Measurements from ENCODE around the gene GGT5.
"Not testable (repeated sequence)": the region's sequence is repeated elsewhere in the genome, so short reads cannot be mapped to it uniquely, and the experiment has no call there.

The GGT5 gene, protein sequence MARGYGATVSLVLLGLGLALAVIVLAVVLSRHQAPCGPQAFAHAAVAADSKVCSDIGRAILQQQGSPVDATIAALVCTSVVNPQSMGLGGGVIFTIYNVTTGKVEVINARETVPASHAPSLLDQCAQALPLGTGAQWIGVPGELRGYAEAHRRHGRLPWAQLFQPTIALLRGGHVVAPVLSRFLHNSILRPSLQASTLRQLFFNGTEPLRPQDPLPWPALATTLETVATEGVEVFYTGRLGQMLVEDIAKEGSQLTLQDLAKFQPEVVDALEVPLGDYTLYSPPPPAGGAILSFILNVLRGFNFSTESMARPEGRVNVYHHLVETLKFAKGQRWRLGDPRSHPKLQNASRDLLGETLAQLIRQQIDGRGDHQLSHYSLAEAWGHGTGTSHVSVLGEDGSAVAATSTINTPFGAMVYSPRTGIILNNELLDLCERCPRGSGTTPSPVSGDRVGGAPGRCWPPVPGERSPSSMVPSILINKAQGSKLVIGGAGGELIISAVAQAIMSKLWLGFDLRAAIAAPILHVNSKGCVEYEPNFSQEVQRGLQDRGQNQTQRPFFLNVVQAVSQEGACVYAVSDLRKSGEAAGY

DNA sequence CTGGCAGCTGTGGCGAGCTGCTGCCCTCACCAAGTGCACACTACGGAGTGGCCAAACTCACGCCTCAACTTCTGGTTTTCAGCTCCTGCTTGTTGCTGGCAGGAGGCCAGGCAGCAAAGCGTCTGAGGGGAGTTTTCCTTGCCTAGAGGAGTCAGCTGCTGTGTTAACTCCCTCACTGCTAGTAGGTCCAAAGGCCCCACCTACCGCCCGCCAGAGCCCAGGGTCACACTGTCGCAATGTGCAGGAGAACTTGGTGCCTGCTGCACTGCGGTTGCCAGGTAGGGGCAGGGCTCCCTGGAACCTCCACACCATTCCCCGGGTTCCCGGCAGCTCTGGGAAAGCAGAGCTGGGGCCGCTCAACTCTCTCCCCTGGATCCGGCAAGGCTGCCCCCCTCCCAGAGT, at the start of gene GGT5:
GGT5 (minus strand) TSS at position 53 of the 402 bp plus-strand sequence. CDS start 357 bp downstream, outside the sequence.
- in situ Hi-C loops (cut with MboI; ENCODE audit: low sequenced_read_pairs) = not testable (repeated sequence)

DNA sequence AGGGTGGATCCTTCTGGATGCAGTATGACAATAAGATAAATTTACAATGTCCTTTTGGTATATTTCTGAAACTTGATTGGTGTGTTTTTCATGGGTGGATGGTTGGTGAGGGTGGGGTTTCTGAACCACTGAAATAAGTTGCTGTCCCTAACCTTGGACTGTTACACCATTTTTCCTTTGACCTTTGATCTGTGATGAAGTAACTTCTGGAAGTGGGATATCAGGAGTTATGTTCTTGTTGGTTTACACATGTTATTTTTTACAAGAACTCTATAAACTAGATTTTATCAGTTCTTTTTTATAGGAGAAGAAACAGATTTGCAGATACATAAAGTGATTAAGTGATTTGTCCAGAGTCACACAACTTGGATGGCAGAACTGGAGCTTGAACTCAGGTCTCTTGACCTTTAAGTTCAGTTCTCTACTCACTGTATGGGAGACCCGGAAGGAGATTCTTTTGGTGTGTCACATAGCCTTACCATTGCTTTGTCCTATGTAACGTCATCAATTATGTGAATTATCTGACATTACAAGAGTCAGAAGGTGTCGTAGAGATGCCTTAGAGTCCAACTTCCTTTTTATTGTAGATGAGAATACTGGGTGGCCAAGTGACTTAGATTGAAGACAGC, 47.4 kb upstream of the GGT5 start:
- in situ Hi-C loops (cut with MboI; ENCODE audit: low sequenced_read_pairs) = not testable (repeated sequence)

- in situ Hi-C loops (cut with MboI; ENCODE audit: low sequenced_read_pairs) = no loop called here
Measured at GRCh38 chr22:24291515-24292201, 46.8 kb upstream of the GGT5 start.

- in situ Hi-C loops (cut with MboI; ENCODE audit: low sequenced_read_pairs) = no loop called here
Measured at GRCh38 chr22:24290459-24290858, 45.6 kb upstream of the GGT5 start.

DNA sequence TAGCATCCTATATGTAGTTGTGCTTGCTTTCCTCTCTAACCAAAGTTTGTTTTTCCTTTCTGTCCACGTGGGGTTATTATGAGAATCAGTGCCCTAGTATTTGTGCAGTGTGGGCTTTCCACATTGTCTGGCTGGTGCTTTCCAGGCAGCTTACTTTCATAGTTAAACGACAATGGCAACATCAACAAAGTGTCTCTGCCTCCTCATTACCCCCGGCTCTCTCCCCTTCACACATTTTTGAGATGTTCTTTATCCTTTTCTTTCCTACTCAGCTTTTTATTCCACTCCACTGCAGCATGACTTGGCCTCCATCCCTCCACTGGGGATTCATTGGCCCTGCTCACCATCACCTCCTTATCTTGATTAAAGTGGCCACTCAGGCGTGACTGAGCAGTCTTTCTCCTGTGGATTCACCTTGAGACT, 44.9 kb upstream of the GGT5 start:
- in situ Hi-C loops (cut with MboI; ENCODE audit: low sequenced_read_pairs) = no loop called here

DNA sequence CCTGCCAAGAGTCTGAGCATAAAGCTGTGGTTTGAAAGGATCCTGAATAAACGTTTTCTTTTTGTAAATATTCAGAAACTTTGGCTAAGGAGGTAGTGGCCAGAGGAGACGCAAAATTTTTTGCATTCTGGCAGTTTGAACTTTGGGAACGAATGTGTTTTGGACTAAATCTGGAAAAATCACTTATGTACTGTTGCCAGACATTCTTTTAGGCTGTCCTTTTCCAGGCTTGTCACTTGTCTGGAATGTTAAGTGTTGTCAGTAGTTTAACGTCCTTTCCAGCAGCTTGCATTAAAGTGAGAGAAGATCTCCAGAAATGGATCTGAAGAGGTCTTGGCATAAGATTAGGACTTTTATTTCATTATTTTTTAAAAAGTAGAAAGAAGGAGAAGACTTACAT, 44.2 kb upstream of the GGT5 start:
- in situ Hi-C loops (cut with MboI; ENCODE audit: low sequenced_read_pairs) = no loop called here

DNA sequence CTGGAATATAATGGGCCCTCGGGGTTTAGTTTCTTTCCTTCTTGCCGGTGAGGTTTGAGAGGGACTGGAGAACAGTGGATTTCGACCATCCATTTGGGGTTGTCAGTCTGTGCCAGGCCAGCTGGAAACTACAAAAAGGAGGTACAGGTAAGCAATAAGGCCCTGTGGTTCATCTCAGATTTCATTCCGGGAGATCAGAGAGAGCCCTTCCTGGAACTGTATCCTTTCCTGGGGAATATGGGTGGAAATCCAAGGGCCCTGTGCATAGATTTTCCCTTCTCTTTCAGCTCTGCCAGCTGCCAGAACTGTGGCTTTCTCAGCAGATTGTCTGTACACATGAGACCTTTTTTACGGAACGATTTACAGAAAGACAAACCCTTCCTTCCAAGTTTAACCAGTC, 42.9 kb upstream of the GGT5 start:
- in situ Hi-C loops (cut with MboI; ENCODE audit: low sequenced_read_pairs) = not testable (repeated sequence)

DNA sequence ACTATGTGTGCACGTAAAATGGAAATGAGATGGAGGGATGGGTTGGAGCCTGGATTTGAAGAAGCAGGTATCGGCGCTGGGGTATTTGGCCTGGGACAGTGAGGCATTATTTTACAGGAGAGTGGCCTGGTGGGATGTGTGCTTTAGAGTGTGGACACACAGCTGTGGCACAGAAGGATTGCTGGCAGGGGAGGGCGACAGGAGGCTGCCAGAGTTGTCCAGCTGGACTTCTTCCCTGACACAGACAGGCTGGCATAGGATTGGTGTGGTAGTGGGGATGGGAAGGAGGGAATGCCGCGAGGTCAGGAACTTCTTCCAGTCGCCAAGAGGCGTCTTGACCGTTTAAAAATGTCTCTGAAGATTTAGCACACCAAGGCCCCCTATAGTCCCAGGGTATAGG, 42.3 kb upstream of the GGT5 start:
- in situ Hi-C loops (cut with MboI; ENCODE audit: low sequenced_read_pairs) = not testable (repeated sequence)

DNA sequence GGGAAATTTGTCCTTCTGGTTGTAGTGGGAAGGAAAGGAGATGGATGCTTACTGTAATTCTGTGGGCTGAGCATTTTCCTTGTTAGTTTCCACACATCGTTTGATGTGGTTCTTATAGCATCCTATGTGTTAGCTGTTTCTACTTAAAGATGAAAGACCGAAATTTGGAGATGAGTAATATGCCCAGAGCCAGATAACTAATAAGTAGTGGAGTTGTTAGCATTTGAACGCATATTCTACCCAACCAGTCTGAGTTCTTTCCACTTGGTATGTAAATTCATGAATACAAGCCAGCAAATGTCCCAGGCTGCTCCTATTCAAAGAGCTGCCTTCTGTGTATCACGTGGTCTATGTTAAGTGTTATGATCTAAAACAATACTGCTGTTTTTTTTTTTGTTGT, 40.4 kb upstream of the GGT5 start:
- in situ Hi-C loops (cut with MboI; ENCODE audit: low sequenced_read_pairs) = no loop called here

- in situ Hi-C loops (cut with MboI; ENCODE audit: low sequenced_read_pairs) = no loop called here
Measured at GRCh38 chr22:24284747-24285203, 39.9 kb upstream of the GGT5 start.

- in situ Hi-C loops (cut with MboI; ENCODE audit: low sequenced_read_pairs) = no loop called here
Measured at GRCh38 chr22:24282401-24282800, 37.5 kb upstream of the GGT5 start.

DNA sequence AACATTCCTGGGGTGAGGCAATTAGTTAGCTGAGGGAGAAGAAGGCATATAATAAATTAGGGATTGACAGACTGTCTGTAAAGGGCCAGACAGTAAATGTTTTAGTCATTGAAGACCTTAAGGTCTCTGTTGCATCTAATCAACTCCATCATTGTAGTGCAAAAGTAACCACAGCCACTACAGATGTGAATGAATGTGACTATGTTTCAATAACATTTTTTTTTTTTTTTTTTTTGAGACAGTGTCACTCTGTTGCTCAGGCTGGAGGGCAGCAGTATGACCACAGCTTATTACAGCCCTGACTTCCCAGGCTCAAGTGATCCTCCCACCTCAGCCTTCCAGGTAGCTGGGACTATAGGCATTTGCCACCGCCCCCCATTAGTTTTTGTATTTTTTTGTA, 35.5 kb upstream of the GGT5 start:
- in situ Hi-C loops (cut with MboI; ENCODE audit: low sequenced_read_pairs) = not testable (repeated sequence)

DNA sequence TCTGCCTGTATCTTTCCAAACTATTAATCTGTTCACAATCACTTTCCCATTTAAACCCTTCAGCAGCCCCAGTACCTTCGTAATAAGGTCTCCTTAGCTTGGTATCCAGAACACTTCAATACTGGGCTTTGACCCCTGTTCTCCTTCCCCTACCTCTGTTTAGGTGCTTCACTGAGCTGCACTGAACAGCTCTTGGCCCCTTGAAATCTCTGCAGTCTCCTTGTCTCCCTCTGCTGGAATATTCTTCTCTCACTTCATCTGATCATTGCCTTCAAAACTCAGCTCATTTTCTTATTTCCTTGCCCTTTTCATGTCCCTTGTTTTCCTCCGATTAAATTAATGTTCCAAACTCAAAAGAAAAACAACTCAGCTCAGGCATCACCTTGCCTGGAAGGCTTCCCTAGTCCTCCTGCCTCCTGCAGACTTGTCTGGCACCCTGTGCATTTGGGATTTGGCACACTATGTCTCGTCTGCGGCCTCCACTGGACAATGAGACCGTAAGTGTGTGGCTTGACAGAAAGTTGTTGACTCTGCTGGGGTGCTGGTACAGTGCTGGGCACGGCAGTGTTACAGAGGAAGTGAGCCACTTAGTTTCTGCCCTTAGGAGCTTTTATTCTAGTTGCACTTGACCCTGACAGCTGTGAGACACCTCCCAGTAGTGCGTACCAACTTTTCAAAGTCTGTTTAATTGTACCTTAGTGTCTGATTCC, 30.0 kb upstream of the GGT5 start:
- in situ Hi-C loops (cut with MboI; ENCODE audit: low sequenced_read_pairs) = not testable (repeated sequence)

GRCh38 chr22:24273906-24274305, 29.0 kb upstream of the GGT5 start:
- in situ Hi-C loops (cut with MboI; ENCODE audit: low sequenced_read_pairs) = not testable (repeated sequence)

DNA sequence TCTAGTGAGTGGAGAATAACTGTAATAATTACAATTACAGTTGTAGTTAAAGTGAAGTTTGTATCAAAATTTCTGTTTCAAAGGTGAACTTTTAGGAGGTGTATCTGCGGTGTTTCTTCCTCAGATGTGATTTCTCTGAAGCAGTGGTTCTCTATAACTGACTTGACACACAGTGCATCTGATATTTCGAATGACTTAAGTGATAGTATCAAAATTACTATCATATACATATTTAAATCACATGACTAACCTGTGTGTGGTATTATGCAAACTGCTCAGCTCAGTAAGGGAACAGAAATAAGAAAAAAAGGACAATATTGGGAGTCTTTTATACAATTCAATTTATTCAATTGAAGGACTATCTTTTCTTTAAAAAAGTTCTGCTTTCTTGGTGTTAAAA, 28.1 kb upstream of the GGT5 start:
- in situ Hi-C loops (cut with MboI; ENCODE audit: low sequenced_read_pairs) = not testable (repeated sequence)

DNA sequence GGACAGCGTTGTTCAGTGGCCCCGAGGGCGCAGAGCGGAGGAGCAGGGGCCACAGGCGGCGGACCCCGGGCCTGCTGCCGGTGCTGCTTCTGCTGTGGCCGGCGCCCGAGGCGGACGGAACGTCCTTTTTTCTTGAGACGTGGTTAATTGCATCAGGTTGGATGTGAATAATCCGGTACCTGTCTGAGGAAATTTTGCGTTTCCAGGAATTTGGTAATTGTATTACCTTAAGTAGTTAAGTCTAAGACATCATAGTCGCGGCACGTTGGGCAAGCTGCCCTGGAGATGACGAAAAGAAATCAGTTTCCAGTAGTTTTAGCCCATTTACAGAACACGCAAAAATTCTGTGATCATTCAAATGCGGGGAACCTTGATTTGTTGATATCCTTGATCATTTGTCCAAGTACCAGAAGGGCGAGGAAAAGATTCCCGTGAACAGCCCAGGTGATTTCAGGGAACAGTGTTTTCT, 26.5 kb upstream of the GGT5 start:
- in situ Hi-C loops (cut with MboI; ENCODE audit: low sequenced_read_pairs) = no loop called here

DNA sequence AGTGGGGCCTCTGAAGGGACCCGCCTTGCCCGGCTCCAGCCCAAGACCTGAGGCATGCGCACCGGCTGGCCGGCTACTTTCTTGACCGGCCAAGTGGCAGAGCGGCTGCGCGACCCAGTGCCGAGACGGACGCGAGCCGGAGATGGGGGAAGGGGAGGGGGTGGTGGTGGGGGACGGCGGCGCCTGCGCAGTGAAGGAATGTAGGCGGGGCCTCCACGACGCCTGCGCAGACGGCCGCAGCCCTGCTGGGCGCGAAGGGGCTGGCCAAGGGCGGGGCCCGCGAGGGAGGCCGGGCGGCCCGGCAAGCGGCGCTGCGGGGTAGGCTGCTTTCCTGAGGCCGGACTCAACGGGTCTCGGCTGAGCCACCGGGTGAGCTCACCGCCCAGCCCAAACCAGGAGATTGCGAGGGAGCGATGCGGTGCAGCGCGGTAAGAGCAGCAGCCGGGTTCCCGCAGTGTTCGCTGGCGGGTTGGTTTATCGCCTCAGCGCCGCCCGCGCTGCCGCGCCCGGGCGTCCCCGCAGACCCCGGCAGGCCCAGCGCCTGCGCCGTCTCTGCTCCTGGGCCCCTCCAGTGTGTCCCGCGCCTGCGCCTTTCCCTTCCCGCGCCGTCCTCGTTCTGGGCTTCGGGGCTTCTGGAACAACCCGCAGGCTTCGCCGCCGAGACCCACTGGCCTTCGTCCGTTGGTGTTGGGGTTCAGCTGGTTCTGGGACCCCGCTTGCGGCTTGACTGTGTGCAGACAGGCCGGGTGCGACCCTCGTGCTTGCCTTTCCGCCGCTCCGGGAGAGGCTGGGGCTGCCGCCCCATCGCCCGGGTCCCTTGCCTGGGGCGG, 25.9 kb upstream of the GGT5 start, which contains the start of gene SPECC1L:
SPECC1L (plus strand) TSS at position 276 of the 830 bp plus-strand sequence. CDS start 31,401 bp downstream, outside the sequence.
- in situ Hi-C loops (cut with MboI; ENCODE audit: low sequenced_read_pairs) = no loop called here

- in situ Hi-C loops (cut with MboI; ENCODE audit: low sequenced_read_pairs) = not testable (repeated sequence)
Measured at GRCh38 chr22:24266495-24266894, 21.6 kb upstream of the GGT5 start.

DNA sequence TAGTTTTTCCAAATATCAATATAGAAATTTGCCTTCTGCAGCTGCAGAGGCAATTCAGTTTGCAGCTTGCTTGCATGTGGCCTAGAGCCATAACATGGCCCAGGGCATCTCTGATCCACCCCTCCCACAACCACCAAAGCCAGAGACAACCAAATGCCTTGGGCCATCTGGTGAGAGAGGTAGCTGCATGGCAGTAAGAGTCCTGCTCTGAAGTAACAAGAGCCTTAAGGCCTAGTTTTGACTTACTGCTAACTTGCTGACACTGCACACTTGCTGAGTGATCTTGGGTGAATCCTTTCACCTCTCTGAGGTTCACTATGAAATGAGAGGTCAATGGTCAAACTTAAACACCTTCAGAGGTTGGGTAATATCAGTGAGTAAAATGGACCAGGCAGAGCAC, 20.9 kb upstream of the GGT5 start:
- in situ Hi-C loops (cut with MboI; ENCODE audit: low sequenced_read_pairs) = no loop called here

Measured in HL-60/S4 (cell line).